RWPE1 (cell line): ENCODE results near the gene WASL.

Experiments used
- CTCF ChIA-PET: fragments of 350-600 bp; sonication (Branson Sonifier 250); formaldehyde crosslinking; extraction: SDS; loops from one replicate; lab custom pipeline; 2021; lab: Yijun Ruan, JAX
- POLR2A ChIA-PET: fragments of 400-600 bp; formaldehyde crosslinking; extraction: SDS; loops from one replicate; lab custom pipeline; 2020; ENCODE audit warnings: antibody characterized with exemption; ENCODE audit not compliant: low non-redundant PET; lab: Yijun Ruan, JAX
- DNase-seq: peaks from one replicate; pipeline ENCODE4 v3.0.0; 2012; ENCODE audit warnings: low spot score
- H3K27ac ChIP-seq: fragments of 450-650 bp; 2 replicates; pipeline ENCODE4 v1.5.1; 2017
- TF ChIP-seq, protein P1 (sequence below): fragments of 450-650 bp; conservative IDR thresholded peaks from 2 replicates; pipeline ENCODE4 v1.5.1; 2017; ENCODE audit warnings: low read depth, mild to moderate bottlenecking

Gene WASL

DNA sequence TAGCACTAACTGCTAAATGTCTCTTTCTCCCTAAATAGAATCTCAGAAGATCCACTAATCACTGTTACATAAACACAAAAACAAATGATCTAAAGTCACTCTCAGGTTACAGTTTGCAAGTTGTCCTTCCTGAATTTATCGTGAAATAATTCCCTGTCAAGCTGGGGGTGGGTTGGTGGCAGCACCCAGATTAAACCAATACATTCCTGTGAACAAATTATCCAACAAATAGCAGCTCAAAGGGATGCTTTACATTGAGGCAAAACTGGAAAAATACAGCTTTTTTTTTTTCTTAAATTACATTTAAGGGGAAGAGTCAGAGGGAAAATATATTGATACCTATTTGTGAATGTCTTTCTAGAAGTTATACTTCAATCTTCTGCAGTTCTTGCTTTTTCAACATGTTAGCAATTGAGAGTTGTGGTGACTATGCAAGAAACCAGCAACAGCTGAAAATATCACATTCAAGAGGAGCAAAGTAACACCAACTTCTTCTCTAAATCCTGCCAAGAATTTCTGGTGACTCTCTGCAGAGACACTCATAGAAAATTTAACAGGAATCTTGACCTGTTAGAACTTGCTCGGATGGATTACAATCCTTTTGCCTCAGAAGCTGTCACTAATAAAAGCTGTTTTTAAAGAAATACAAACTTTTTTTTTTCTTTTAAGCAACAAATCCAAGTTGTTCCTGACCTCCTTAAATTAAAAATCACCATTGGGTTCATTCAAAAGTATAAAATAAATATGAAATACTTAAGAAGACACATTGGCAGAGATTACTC lies 74.2 kb downstream of the WASL start:
- no peak overlapping the region for H3K27ac ChIP-seq
- DNase-seq = peak; percentile 75
- TF ChIP-seq, protein P1, sequence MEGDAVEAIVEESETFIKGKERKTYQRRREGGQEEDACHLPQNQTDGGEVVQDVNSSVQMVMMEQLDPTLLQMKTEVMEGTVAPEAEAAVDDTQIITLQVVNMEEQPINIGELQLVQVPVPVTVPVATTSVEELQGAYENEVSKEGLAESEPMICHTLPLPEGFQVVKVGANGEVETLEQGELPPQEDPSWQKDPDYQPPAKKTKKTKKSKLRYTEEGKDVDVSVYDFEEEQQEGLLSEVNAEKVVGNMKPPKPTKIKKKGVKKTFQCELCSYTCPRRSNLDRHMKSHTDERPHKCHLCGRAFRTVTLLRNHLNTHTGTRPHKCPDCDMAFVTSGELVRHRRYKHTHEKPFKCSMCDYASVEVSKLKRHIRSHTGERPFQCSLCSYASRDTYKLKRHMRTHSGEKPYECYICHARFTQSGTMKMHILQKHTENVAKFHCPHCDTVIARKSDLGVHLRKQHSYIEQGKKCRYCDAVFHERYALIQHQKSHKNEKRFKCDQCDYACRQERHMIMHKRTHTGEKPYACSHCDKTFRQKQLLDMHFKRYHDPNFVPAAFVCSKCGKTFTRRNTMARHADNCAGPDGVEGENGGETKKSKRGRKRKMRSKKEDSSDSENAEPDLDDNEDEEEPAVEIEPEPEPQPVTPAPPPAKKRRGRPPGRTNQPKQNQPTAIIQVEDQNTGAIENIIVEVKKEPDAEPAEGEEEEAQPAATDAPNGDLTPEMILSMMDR = no peak
- ChIA-PET POLR2A (no interaction called here), CTCF (interaction anchor here (0.5 to 1.4 kb wide), 4 partner anchors 39 to 176 kb away, joined by 4 to 6 read pairs (median 6); partner anchors contain the start of gene WASL)

DNA sequence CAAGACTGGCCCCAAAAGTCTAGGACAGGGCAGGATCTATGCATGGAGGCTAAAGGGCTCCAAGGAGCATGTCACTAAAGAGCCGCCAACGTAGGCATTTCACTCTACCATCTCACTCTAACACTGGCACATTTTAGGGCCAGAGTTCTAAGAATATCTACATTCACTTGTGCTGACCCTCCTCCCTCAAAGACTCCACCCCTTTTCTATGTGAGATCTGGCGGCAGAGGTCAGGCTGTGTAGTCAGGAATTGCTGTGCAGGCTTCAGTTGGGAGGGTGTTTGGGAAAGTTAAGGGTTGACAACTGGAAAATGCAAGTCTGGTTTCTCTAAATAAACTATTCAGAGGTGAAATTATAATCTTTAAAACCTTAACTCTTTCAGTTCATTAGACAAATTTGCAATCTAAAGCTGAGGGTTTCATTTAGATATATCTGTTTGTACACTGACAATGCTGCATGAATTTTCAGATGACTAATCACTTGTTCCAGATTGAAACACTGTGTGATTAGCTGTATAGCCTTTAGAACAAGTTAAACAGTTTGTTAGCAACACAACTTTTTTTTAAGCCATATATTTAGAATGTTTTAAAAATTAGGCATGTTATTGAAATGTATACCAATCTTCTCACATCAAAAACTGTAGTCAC lies 74.9 kb downstream of the WASL start:
- ChIA-PET POLR2A (no interaction called here), CTCF (interaction anchor here (0.5 to 1.4 kb wide), 3 partner anchors 38 to 175 kb away, joined by 5 to 6 read pairs (median 5); no protein-coding TSS in a partner anchor)
- TF ChIP-seq, protein P1 = no peak
- peak overlapping the region; percentile 51; the same call in 1 of the 2 replicates for H3K27ac ChIP-seq
- no peak for DNase-seq

GRCh38 chr7:123673137-123673732 lies 75.6 kb downstream of the WASL start:
- TF ChIP-seq, protein P1 = no peak
- ChIA-PET CTCF (interaction anchor here (0.5 to 1.1 kb wide), 3 partner anchors 38 to 124 kb away, joined by 3 to 5 read pairs (median 3); no protein-coding TSS in a partner anchor), POLR2A (no interaction called here)
- no peak for DNase-seq
- peak overlapping the region; percentile 51 for H3K27ac ChIP-seq

- TF ChIP-seq, protein P1 = no peak
- ChIA-PET CTCF (no interaction called here), POLR2A (no interaction called here)
- no peak for DNase-seq
- H3K27ac ChIP-seq = no peak overlapping the region
Measured at GRCh38 chr7:123669485-123669884, 79.3 kb downstream of the WASL start.

DNA sequence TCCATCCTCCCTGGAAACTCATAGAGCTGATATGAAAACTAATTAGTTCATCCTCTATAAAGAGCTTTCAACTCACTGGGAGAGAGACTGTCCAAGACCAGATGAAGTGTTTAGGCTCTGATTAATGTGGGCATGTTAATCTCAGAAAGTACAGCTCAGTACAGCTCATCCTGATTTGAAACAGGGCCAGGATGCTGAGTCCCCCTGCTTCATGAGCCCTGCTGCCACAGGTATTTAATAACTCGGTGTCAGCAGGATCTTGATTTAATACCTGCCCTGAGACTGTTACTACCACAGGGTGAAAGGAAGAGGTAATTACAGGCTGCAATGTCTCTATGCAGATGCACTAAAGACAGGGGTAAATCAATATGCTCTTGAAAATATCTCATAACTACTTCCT lies 82.3 kb downstream of the WASL start:
- CTCF ChIA-PET = interaction anchor here (0.8 kb wide), 1 partner anchor 1166 kb away, joined by 3 read pairs; no protein-coding TSS in a partner anchor
- no peak for DNase-seq
- POLR2A ChIA-PET = no interaction called here
- H3K27ac ChIP-seq = no peak overlapping the region
- TF ChIP-seq, protein P1 = no peak

DNA sequence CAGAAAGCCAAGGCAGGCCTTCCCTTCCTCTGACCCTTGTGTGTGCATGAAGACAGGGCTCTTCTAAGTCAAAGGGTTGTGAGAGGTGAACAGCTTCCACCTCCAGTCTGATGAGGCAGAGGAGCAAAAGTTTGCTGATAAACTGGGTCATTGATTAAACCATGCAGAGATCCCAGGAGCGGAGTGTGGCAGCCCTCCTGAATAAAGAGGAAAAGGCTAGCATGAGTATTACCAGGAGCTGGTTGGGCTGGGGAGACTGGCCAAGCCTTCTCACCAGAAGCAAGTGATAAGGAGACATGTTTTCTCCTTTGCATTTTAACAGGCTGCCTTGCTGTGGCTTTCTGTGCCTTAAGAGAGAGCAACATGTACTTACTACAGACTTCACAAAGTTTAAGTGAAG lies 82.9 kb downstream of the WASL start:
- H3K27ac ChIP-seq = no peak overlapping the region
- no peak for DNase-seq
- CTCF ChIA-PET = no interaction called here
- POLR2A ChIA-PET = no interaction called here
- TF ChIP-seq, protein P1 = no peak
